DMS 273 (cell line): Measurements from ENCODE around the gene CARNS1.

Source experiments
- DNase-seq: peaks from one replicate; lab custom pipeline; 2025; ENCODE audit not compliant: unreplicated experiment; lab: John Stamatoyannopoulos, UW

The CARNS1 gene

GRCh38 chr11:67415501-67416304 lies at the start of gene CARNS1:
TSS of gene CARNS1 (plus strand) at chr11:67415678. CDS start at chr11:67416200, 522 bp downstream.
- DNase-seq, result peak; percentile 34

GRCh38 chr11:67365736-67366444 lies 49.6 kb upstream of the CARNS1 start:
- DNase-seq, result no peak

- peak; percentile 46 for DNase-seq
Observed at GRCh38 chr11:67366546-67366945, 48.9 kb upstream of the CARNS1 start.

- DNase-seq, result peak; percentile 61
Observed at GRCh38 chr11:67366961-67367760, 48.3 kb upstream of the CARNS1 start.

- peak; percentile 47 for DNase-seq
Observed at GRCh38 chr11:67367761-67368227, 47.7 kb upstream of the CARNS1 start.

GRCh38 chr11:67368621-67369020 lies 46.9 kb upstream of the CARNS1 start:
- DNase-seq, result no peak

GRCh38 chr11:67369275-67369674 lies 46.2 kb upstream of the CARNS1 start:
- no peak for DNase-seq

GRCh38 chr11:67369801-67370284 lies 45.6 kb upstream of the CARNS1 start:
- DNase-seq, result peak; percentile 29

GRCh38 chr11:67370351-67371076 lies 45.0 kb upstream of the CARNS1 start:
- no peak for DNase-seq

- peak; percentile 52 for DNase-seq
Observed at GRCh38 chr11:67371189-67371910, 44.1 kb upstream of the CARNS1 start.

GRCh38 chr11:67371911-67372320 lies 43.6 kb upstream of the CARNS1 start:
- no peak for DNase-seq

GRCh38 chr11:67372321-67372992 lies 43.0 kb upstream of the CARNS1 start:
- DNase-seq, result no peak

- DNase-seq, result peak; percentile 61
Observed at GRCh38 chr11:67372993-67373647, 42.4 kb upstream of the CARNS1 start, which contains the start of gene CLCF1. TSS of gene CLCF1 (minus strand) at chr11:67373598. CDS start at chr11:67373539, 59 bp downstream.

GRCh38 chr11:67373648-67374570 lies 41.6 kb upstream of the CARNS1 start:
- peak; percentile 68 for DNase-seq

- no peak for DNase-seq
Observed at GRCh38 chr11:67374571-67375281, 40.8 kb upstream of the CARNS1 start.

GRCh38 chr11:67375320-67376055 lies 40.0 kb upstream of the CARNS1 start:
- no peak for DNase-seq
